ENCODE results near the gene ATXN10. TPM values are rescaled to one million over a fixed set of nuclear protein-coding genes. Genes with fewer than 3 reads are reported as not detected.

Gene ATXN10
- total and polyA plus RNA-seq, 2 experiments from 2014 or later, result 99.0 to 163 TPM

- no peaks in the 10 kb centered on the region for H3K79me2 ChIP-seq (replicated peaks; ENCODE audit: insufficient read depth)
- Mint-ChIP-seq H3K4me3 (no peak overlapping the region), H3K27me3 (ENCODE audit: insufficient read depth, low read depth, poor library complexity) (peaks cover 39% of the 10 kb centered on the region), H3K4me1 (peaks cover 7% of the 10 kb centered on the region), H3K27ac (no peak overlapping the region), H3K9me3 (no peaks in the 10 kb centered on the region; the same call in 2 of the 3 replicates), H3K36me3 (ENCODE audit: low read depth) (no peaks in the 10 kb centered on the region)
- H3K9me2 ChIP-seq (ENCODE audit: insufficient read depth), result no peaks in the 10 kb centered on the region
- ATAC-seq (no peak), DNase-seq (ENCODE audit: low spot score) (no peak)
- TF ChIP-seq REST (IDR thresholded peaks at IDR 0.05; ENCODE audit: unreplicated experiment) (no peak), JUNB (IDR thresholded peaks at IDR 0.05; ENCODE audit: unreplicated experiment) (no peak), ZNF331 (CRISPR knock-in tag; IDR thresholded peaks at IDR 0.05; ENCODE audit: low read depth) (no peak), CREB1 (CRISPR knock-in tag; IDR thresholded peaks at IDR 0.05; ENCODE audit: low read depth) (no peak), ZNF114 (CRISPR knock-in tag; IDR thresholded peaks at IDR 0.05) (no peak), POLR2AphosphoS5 (IDR thresholded peaks at IDR 0.05; ENCODE audit: low read depth) (no peak), EZH2 (IDR thresholded peaks at IDR 0.05; ENCODE audit: low read depth, unreplicated experiment) (no peak), STAT1 (IDR thresholded peaks at IDR 0.05; ENCODE audit: unreplicated experiment) (no peak), ZNF462 (CRISPR knock-in tag; IDR thresholded peaks at IDR 0.05) (no peak), EZH2phosphoT487 (IDR thresholded peaks at IDR 0.05; ENCODE audit: unreplicated experiment) (no peak), NANOG (IDR thresholded peaks at IDR 0.05; ENCODE audit: borderline replicate concordance) (no peak)
- TF ChIP-seq, protein P1, sequence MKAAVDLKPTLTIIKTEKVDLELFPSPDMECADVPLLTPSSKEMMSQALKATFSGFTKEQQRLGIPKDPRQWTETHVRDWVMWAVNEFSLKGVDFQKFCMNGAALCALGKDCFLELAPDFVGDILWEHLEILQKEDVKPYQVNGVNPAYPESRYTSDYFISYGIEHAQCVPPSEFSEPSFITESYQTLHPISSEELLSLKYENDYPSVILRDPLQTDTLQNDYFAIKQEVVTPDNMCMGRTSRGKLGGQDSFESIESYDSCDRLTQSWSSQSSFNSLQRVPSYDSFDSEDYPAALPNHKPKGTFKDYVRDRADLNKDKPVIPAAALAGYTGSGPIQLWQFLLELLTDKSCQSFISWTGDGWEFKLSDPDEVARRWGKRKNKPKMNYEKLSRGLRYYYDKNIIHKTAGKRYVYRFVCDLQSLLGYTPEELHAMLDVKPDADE (IDR thresholded peaks at IDR 0.05), result no peak
- TF ChIP-seq, protein P2, sequence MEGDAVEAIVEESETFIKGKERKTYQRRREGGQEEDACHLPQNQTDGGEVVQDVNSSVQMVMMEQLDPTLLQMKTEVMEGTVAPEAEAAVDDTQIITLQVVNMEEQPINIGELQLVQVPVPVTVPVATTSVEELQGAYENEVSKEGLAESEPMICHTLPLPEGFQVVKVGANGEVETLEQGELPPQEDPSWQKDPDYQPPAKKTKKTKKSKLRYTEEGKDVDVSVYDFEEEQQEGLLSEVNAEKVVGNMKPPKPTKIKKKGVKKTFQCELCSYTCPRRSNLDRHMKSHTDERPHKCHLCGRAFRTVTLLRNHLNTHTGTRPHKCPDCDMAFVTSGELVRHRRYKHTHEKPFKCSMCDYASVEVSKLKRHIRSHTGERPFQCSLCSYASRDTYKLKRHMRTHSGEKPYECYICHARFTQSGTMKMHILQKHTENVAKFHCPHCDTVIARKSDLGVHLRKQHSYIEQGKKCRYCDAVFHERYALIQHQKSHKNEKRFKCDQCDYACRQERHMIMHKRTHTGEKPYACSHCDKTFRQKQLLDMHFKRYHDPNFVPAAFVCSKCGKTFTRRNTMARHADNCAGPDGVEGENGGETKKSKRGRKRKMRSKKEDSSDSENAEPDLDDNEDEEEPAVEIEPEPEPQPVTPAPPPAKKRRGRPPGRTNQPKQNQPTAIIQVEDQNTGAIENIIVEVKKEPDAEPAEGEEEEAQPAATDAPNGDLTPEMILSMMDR (conservative IDR thresholded peaks at IDR 0.05; ENCODE audit: low read depth in 2 of 2), result no peak
- no peaks in the 10 kb centered on the region for H3F3A ChIP-seq (replicated peaks; ENCODE audit: low read depth)
- no peak overlapping the region for H3K4me3 ChIP-seq
- no peak overlapping the region for H2AFZ ChIP-seq
- H3K36me3 ChIP-seq (ENCODE audit: insufficient read depth), result no peaks in the 10 kb centered on the region
- H3K4me1 ChIP-seq (ENCODE audit: insufficient read depth), result no peaks in the 10 kb centered on the region; the same call in 1 of the 2 replicates
- H3K27ac ChIP-seq (ENCODE audit: low read depth), result no peak overlapping the region
- H3K27me3 ChIP-seq (ENCODE audit: insufficient read depth), result no peaks in the 10 kb centered on the region
- H4K20me1 ChIP-seq (replicated peaks; ENCODE audit: insufficient read depth), result no peaks in the 10 kb centered on the region
- H3K4me2 ChIP-seq, result no peak overlapping the region
Observed at GRCh38 chr22:45884201-45885062, 212.8 kb downstream of the ATXN10 start.

All from GM23338 (cell line).